SKM-1 (cell line): ENCODE data around the gene OTUB1.

Experiments
- DNase-seq: peaks from one replicate; lab custom pipeline; 2025; ENCODE audit not compliant: unreplicated experiment; lab: John Stamatoyannopoulos, UW

The OTUB1 gene

GRCh38 chr11:64004590-64004984 lies 18.3 kb downstream of the OTUB1 start:
- no peak for DNase-seq

- no peak for DNase-seq
Observed at GRCh38 chr11:64005691-64006090, 19.5 kb downstream of the OTUB1 start.

- no peak for DNase-seq
Observed at GRCh38 chr11:64006398-64006797, 20.2 kb downstream of the OTUB1 start.

- no peak for DNase-seq
Observed at GRCh38 chr11:64007160-64007628, 21.0 kb downstream of the OTUB1 start.

GRCh38 chr11:64007629-64008282 lies 21.5 kb downstream of the OTUB1 start:
- DNase-seq: no peak

- no peak for DNase-seq
Observed at GRCh38 chr11:64008283-64008913, 22.2 kb downstream of the OTUB1 start.

- DNase-seq: no peak
Observed at GRCh38 chr11:64008914-64009633, 22.8 kb downstream of the OTUB1 start.

GRCh38 chr11:64009710-64010109 lies 23.5 kb downstream of the OTUB1 start:
- no peak for DNase-seq

- no peak for DNase-seq
Observed at GRCh38 chr11:64010783-64011182, 24.5 kb downstream of the OTUB1 start.

- no peak for DNase-seq
Observed at GRCh38 chr11:64011371-64011770, 25.1 kb downstream of the OTUB1 start.

- no peak for DNase-seq
Observed at GRCh38 chr11:64013141-64013896, 27.1 kb downstream of the OTUB1 start.

GRCh38 chr11:64014356-64014755 lies 28.1 kb downstream of the OTUB1 start:
- DNase-seq: no peak

GRCh38 chr11:64015510-64015909 lies 29.3 kb downstream of the OTUB1 start:
- DNase-seq: no peak

- no peak for DNase-seq
Observed at GRCh38 chr11:64015935-64016845, 30.0 kb downstream of the OTUB1 start.

GRCh38 chr11:64017945-64018224 lies 31.6 kb downstream of the OTUB1 start:
- no peak for DNase-seq

- DNase-seq: no peak
Observed at GRCh38 chr11:64018310-64018709, 32.1 kb downstream of the OTUB1 start.

- no peak for DNase-seq
Observed at GRCh38 chr11:64019106-64020037, 33.1 kb downstream of the OTUB1 start.

GRCh38 chr11:64020976-64021756 lies 34.9 kb downstream of the OTUB1 start:
- no peak for DNase-seq

- DNase-seq: no peak
Observed at GRCh38 chr11:64021757-64022093, 35.5 kb downstream of the OTUB1 start.
